GM12878 (cell line): Measurements from ENCODE around the gene ARRDC4.

Experiments
- CTCF ChIP-seq, 3 experiments: IDR thresholded peaks in 2 of 3; conservative IDR thresholded peaks in 1 of 3; 2 replicates each; pipeline ENCODE4 v1.5.1; 2011; ENCODE audit warnings: low read depth in 3 of 3, low read length in 3 of 3, mild to moderate bottlenecking in 3 of 3, control low read depth in 2 of 3, moderate library complexity in 2 of 3, inconsistent platforms in 1 of 3, mixed read lengths in 1 of 3; ENCODE audit not compliant: control insufficient read depth in 2 of 3, insufficient read depth in 1 of 3; ENCODE audit errors: extremely low read depth in 1 of 3
- EP300 ChIP-seq, 2 experiments: fragments of 150-350 bp in 1 of 2; IDR thresholded peaks; 2 replicates each; pipeline ENCODE4 v1.6.1; 2011 to 2012; ENCODE audit warnings: low read depth in 2 of 2, low read length in 2 of 2, borderline replicate concordance in 1 of 2, improper control_type of control experiment in 1 of 2, inconsistent platforms in 1 of 2; ENCODE audit not compliant: control insufficient read depth in 1 of 2
- ESRRA ChIP-seq: IDR thresholded peaks from 2 replicates; pipeline ENCODE4 v1.6.1; 2012; ENCODE audit warnings: mild to moderate bottlenecking, low read length, improper control_type of control experiment
- TCF3 ChIP-seq: IDR thresholded peaks from 2 replicates; pipeline ENCODE4 v1.6.1; 2012; ENCODE audit warnings: low read depth, mild to moderate bottlenecking, low read length, borderline replicate concordance; ENCODE audit not compliant: insufficient read depth
- TF ChIP-seq, protein P1 (sequence below): IDR thresholded peaks from 2 replicates; pipeline ENCODE4 v1.6.1; 2012; ENCODE audit warnings: mild to moderate bottlenecking, low read depth, low read length

DNA sequence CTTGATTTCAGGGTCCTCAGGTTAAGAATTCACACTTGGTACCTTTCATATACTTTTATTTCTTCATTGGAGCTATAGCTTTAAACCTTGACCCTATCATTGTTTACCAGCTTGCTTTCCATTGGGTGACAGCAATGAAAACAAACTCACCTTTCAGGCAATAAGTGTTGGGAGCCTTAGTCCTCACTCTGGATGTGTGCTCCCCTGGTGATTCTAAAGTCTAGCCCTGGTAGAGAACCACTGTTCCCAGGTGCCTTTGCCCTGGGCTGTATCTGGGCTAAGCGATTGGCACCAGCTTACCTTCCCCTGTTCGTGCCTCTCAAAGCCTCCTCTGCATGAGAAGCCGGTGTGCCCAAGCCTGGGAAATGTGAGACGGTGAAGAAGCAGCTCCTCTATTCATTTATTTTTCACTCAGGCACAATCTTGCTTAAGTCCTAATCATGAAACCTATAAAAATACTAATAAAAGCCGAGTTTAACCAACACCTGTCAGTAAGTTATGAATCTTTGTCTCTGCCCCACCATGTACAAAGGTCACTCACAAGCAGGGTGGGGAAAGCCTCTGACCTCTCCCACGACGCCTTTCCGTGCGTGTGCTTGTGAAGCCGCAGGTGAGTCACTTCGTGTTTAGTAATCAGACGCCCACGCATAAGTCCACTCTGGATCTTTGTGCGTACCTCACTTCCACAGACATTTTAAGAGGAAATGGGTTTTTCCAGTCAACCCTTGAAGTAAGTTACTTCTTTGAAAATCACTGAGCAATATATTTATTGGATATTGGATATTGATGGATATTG lies 12.8 kb upstream of the ARRDC4 start:
- TF ChIP-seq CTCF (IDR thresholded peaks at IDR 0.05 in 2 of 3, conservative IDR thresholded peaks at IDR 0.05 in 1 of 3; ENCODE audit: control insufficient read depth in 2 of 3, extremely low read depth in 1 of 3, insufficient read depth in 1 of 3, low read depth in 3 of 3, low read length in 3 of 3), result no peak
- TF ChIP-seq, protein P1, sequence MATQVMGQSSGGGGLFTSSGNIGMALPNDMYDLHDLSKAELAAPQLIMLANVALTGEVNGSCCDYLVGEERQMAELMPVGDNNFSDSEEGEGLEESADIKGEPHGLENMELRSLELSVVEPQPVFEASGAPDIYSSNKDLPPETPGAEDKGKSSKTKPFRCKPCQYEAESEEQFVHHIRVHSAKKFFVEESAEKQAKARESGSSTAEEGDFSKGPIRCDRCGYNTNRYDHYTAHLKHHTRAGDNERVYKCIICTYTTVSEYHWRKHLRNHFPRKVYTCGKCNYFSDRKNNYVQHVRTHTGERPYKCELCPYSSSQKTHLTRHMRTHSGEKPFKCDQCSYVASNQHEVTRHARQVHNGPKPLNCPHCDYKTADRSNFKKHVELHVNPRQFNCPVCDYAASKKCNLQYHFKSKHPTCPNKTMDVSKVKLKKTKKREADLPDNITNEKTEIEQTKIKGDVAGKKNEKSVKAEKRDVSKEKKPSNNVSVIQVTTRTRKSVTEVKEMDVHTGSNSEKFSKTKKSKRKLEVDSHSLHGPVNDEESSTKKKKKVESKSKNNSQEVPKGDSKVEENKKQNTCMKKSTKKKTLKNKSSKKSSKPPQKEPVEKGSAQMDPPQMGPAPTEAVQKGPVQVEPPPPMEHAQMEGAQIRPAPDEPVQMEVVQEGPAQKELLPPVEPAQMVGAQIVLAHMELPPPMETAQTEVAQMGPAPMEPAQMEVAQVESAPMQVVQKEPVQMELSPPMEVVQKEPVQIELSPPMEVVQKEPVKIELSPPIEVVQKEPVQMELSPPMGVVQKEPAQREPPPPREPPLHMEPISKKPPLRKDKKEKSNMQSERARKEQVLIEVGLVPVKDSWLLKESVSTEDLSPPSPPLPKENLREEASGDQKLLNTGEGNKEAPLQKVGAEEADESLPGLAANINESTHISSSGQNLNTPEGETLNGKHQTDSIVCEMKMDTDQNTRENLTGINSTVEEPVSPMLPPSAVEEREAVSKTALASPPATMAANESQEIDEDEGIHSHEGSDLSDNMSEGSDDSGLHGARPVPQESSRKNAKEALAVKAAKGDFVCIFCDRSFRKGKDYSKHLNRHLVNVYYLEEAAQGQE, result no peak
- no peak for TF ChIP-seq EP300 (IDR thresholded peaks at IDR 0.05; ENCODE audit: borderline replicate concordance in 1 of 2, control insufficient read depth in 1 of 2, low read depth in 2 of 2, low read length in 2 of 2)
- no peak for TF ChIP-seq ESRRA
- TF ChIP-seq TCF3, result no peak
